K562 (cell line): ENCODE data around the gene ARV1. TPM values are rescaled to one million over a fixed set of nuclear protein-coding genes. Genes with fewer than 3 reads are reported as not detected.
A peak's percentile ranks its signal among the peaks of the same experiment; 100 is the strongest.

Experiments
- ATAC-seq: fragments of 200-7000 bp; cut with Tn5 transposase; 3 replicates; pipeline ENCODE4 v1.9.1; 2020; ENCODE audit warnings: moderate library complexity
- BruUV-seq: library from RNA; stranded (reverse); fragments of 400-500 nt; replicated peaks from 2 replicates; lab custom pipeline; 2021; lab: Mats Ljungman, UMichigan
- CTCF ChIA-PET: fragments of 300-600 bp; formaldehyde crosslinking; extraction: SDS; loops from one replicate; lab custom pipeline; 2021; ENCODE audit warnings: low intra/inter-chr PET ratio; lab: Yijun Ruan, JAX
- POLR2A ChIA-PET: fragments of 300-600, 350-650 bp; sonication (Branson Sonifier 250); formaldehyde crosslinking; extraction: SDS; loops from one replicate; lab custom pipeline; 2021; ENCODE audit warnings: antibody characterized with exemption, inconsistent platforms; lab: Yijun Ruan, JAX
- DNase-seq, 4 experiments: peaks; one replicate each; pipeline versions ENCODE4 v3.0.0 to v3.0.0-alpha.2; 2011 to 2018; ENCODE audit warnings: low spot score in 3 of 4, mixed read lengths in 3 of 4; ENCODE audit errors: extremely low read depth in 1 of 4
- FAIRE-seq: peaks from 2 replicates; lab custom pipeline; 2011; peaks lifted over from hg19 to GRCh38; lab: Jason Lieb, UNC
- H2AFZ ChIP-seq: 2 replicates; pipeline ENCODE4 v1.6.0; 2011; ENCODE audit warnings: low read depth, low read length, control low read depth, inconsistent platforms
- H3K27ac ChIP-seq: fragments of 200-600 bp; 3 replicates; pipeline ENCODE4 v1.8.0; 2011; ENCODE audit warnings: low read depth, mild to moderate bottlenecking, control low read depth, inconsistent platforms, low read length, moderate library complexity, mixed read lengths; ENCODE audit errors: extremely low read depth
- H3K27me3 ChIP-seq, 2 experiments: fragments of 300-600 bp in 1 of 2; 2 replicates in 1 of 2; 3 replicates in 1 of 2; pipeline versions ENCODE4 v1.6.0 to v1.8.0; 2011; ENCODE audit warnings: inconsistent platforms in 2 of 2, low read length in 2 of 2, mild to moderate bottlenecking in 1 of 2, mixed read lengths in 1 of 2, moderate library complexity in 1 of 2; ENCODE audit not compliant: control insufficient read depth in 2 of 2, insufficient read depth in 2 of 2
- H3K36me3 ChIP-seq: fragments of 300-600 bp; 3 replicates; pipeline ENCODE4 v1.8.0; 2011; ENCODE audit warnings: mild to moderate bottlenecking, low read length, inconsistent platforms; ENCODE audit not compliant: control insufficient read depth, insufficient read depth
- H3K4me1 ChIP-seq, 2 experiments: fragments of 200-600 bp in 1 of 2; replicated peaks in 1 of 2; 2 replicates in 1 of 2; 3 replicates in 1 of 2; pipeline versions ENCODE4 v1.5.1 to v1.8.0; 2011; ENCODE audit warnings: inconsistent platforms in 2 of 2, low read length in 2 of 2, mild to moderate bottlenecking in 1 of 2, mixed read lengths in 1 of 2, moderate library complexity in 1 of 2; ENCODE audit not compliant: control insufficient read depth in 2 of 2, insufficient read depth in 2 of 2
- H3K4me2 ChIP-seq: 2 replicates; pipeline ENCODE4 v1.6.1; 2011; ENCODE audit warnings: low read length, control low read depth, inconsistent platforms, mixed read lengths; ENCODE audit not compliant: insufficient read depth
- H3K4me3 ChIP-seq: fragments of 200-600 bp; sonication (generic), shearing (Covaris generic); 2 replicates; pipeline ENCODE4 v1.5.1; 2016; ENCODE audit warnings: control low read depth, inconsistent platforms
- H3K79me2 ChIP-seq: fragments of 200-600 bp; 3 replicates; pipeline ENCODE4 v1.8.0; 2011; ENCODE audit warnings: low read length, inconsistent platforms; ENCODE audit not compliant: control insufficient read depth, insufficient read depth
- H3K9ac ChIP-seq, 2 experiments: 2 replicates each; pipeline versions ENCODE4 v1.6.0 to v1.6.1; 2011; ENCODE audit warnings: low read depth in 2 of 2, low read length in 2 of 2, control low read depth in 1 of 2, inconsistent platforms in 1 of 2, mild to moderate bottlenecking in 1 of 2, mixed read lengths in 1 of 2; ENCODE audit not compliant: insufficient read depth in 1 of 2
- H3K9me1 ChIP-seq: one replicate; pipeline ENCODE4 v1.6.0; 2011; ENCODE audit warnings: inconsistent platforms, mild to moderate bottlenecking, low read length, moderate library complexity; ENCODE audit not compliant: control insufficient read depth, insufficient read depth
- H3K9me3 ChIP-seq: replicated peaks from 2 replicates; pipeline ENCODE4 v1.5.1; 2011; ENCODE audit warnings: low read depth, low read length, inconsistent platforms; ENCODE audit not compliant: control insufficient read depth, insufficient read depth
- H4K20me1 ChIP-seq: replicated peaks from 2 replicates; pipeline ENCODE4 v1.6.1; 2011; ENCODE audit warnings: low read length, inconsistent platforms, mixed read lengths; ENCODE audit not compliant: control insufficient read depth, insufficient read depth
- DPF2 ChIP-seq: fragments of 450-650 bp; IDR thresholded peaks from 2 replicates; pipeline ENCODE4 v1.6.1; 2016
- EZH2 ChIP-seq: IDR thresholded peaks from 2 replicates; pipeline ENCODE4 v1.6.1; 2012; ENCODE audit warnings: low read depth, mild to moderate bottlenecking, inconsistent platforms, low read length, borderline replicate concordance
- FOXA3 ChIP-seq, 2 experiments: fragments of 450-650 bp in 1 of 2; sonication (generic) in 1 of 2; formaldehyde crosslinking; IDR thresholded peaks in 1 of 2; conservative IDR thresholded peaks in 1 of 2; 2 replicates each; pipeline versions ENCODE4 v1.4.0 to v1.8.0; 2020 to 2022; ENCODE audit warnings: mild to moderate bottlenecking in 2 of 2, missing genetic modification reagents in 1 of 2
- NR0B1 ChIP-seq: fragments of 450-650 bp; IDR thresholded peaks from one replicate; pipeline ENCODE4 v1.6.1; 2018; ENCODE audit warnings: mild to moderate bottlenecking, moderate library complexity; ENCODE audit not compliant: partially characterized antibody
- RBM39 ChIP-seq: fragments of 200-400 bp; formaldehyde crosslinking; optimal IDR thresholded peaks from 2 replicates; pipeline ENCODE3; 2018; ENCODE audit warnings: low read depth, low read length
- TCF3 ChIP-seq: sonication (generic); formaldehyde crosslinking; IDR thresholded peaks from 2 replicates; pipeline ENCODE4 v1.4.0; 2020; ENCODE audit warnings: mild to moderate bottlenecking, missing genetic modification reagents
- TFAM ChIP-seq: fragments of 250-450 bp; sonication (Bioruptor Pico); conservative IDR thresholded peaks from 2 replicates; pipeline ENCODE4 v1.5.0; 2021; ENCODE audit warnings: mild to moderate bottlenecking, moderate library complexity
- ZNF639 ChIP-seq, 2 experiments: fragments of 200-800 bp in 1 of 2; sonication (Bioruptor generic) in 1 of 2; sonication (generic) in 1 of 2; formaldehyde crosslinking in 1 of 2; IDR thresholded peaks in 1 of 2; conservative IDR thresholded peaks in 1 of 2; 2 replicates each; pipeline versions ENCODE4 v1.5.0 to v1.6.1; 2016 to 2020; ENCODE audit warnings: missing compliant biosample characterization in 1 of 2, missing genetic modification characterization in 1 of 2, missing genetic modification reagents in 1 of 2
- WGBS: fragments of 100-300 bp; shearing (Covaris generic); methylation state at CpG from one replicate; pipeline ENCODE4 v1.1.6; 2016; ENCODE audit warnings: low coverage, mixed read lengths; ENCODE audit not compliant: insufficient coverage; ENCODE audit errors: missing lambda C conversion rate; 5-methylcytosine and 5-hydroxymethylcytosine counted together
- in situ Hi-C: fragments of 300-500 bp; cut with MboI; formaldehyde crosslinking; loops from 4 replicates; pipeline ENCODE4 v1.15.0; 2018; ENCODE audit warnings: inconsistent platforms, mixed read lengths
- intact Hi-C: fragments of 100-400 bp; cut with micrococcal nuclease; formaldehyde crosslinking; loops from 2 replicates; pipeline ENCODE4 v1.14.2; 2022
- polyA plus RNA-seq, 8 experiments: library from polyadenylated mRNA; depleted of rRNA in 4 of 8; stranded (reverse) in 5 of 8; unstranded in 3 of 8; fragments of >200 nt; fragmentation: Nextera tagmentation in 2 of 8; fragmentation: Illumina TruSeq in 1 of 8; extraction: Ambion mirVana in 2 of 8; extraction: Trizol in 1 of 8; gene quantifications; 2 replicates each; pipeline versions ENCODE4 v1.2.1 to v1.2.3, GENCODE V29; 2011 to 2014; ENCODE audit warnings: inconsistent platforms in 1 of 8, missing spikeins in 1 of 8
- total RNA-seq, 7 experiments: library from RNA; depleted of rRNA in 6 of 7; stranded (reverse); fragments of >200 nt in 6 of 7; fragmentation: Illumina TruSeq in 2 of 7; extraction: Trizol in 2 of 7; gene quantifications; 2 replicates each; pipeline versions ENCODE4 v1.2.1 to v1.2.3, GENCODE V29; 2011 to 2021; ENCODE audit warnings: low replicate concordance in 1 of 7

Gene ARV1
- total and polyA plus RNA-seq, 9 of the 15 experiments (the other 6 are each of a cell fraction or from before 2014, with no cell fraction given): 54.8 to 139 (median 74.0) TPM

- no peak for TF ChIP-seq TFAM (CRISPR knock-in tag)
- TF ChIP-seq FOXA3 (CRISPR knock-in tag; conservative IDR thresholded peaks at IDR 0.05 in 1 of 2, IDR thresholded peaks at IDR 0.05 in 1 of 2): peak in 1 of 2 experiments; percentile 69; a peak in 2 of 4 replicates
- TF ChIP-seq TCF3 (CRISPR knock-in tag): no peak
- Histone ChIP-seq H3K4me1 (no peaks in the 10 kb centered on the region), H3K9ac (no peak overlapping the region), H3K9me1 (no peaks in the 10 kb centered on the region), H4K20me1 (no peaks in the 10 kb centered on the region), H3K79me2 (no peaks in the 10 kb centered on the region), H3K4me2 (no peak overlapping the region), H2AFZ (no peak overlapping the region), H3K9me3 (no peaks in the 10 kb centered on the region), H3K27ac (no peak overlapping the region), H3K27me3 (no peaks in the 10 kb centered on the region), H3K4me3 (no peak overlapping the region), H3K36me3 (no peaks in the 10 kb centered on the region)
- no TSS peak for BruUV-seq
- FAIRE-seq: no peak
- ChIA-PET POLR2A (interaction anchor here (0.6 to 1.8 kb wide), 3 partner anchors 10 to 742 kb away, joined by 3 to 9 read pairs (median 3); no protein-coding TSS in a partner anchor), CTCF (no interaction called here)
- 13% methylated on average over 5 of the region's 5 CpGs for WGBS
- no peak for DNase-seq
- no peak for ATAC-seq
- intact Hi-C loops: no loop called here
- in situ Hi-C loops: no loop called here
Observed at GRCh38 chr1:230966358-230966873, 12.5 kb upstream of the ARV1 start.

- intact Hi-C loops: no loop called here
- TF ChIP-seq EZH2 (no peak), NR0B1 (no peak), RBM39 (no peak), ZNF639 (CRISPR knock-in tag; conservative IDR thresholded peaks at IDR 0.05 in 1 of 2, IDR thresholded peaks at IDR 0.05 in 1 of 2) (no peak), DPF2 (no peak)
- TF ChIP-seq, all 486 proteins: peak for 0
- FAIRE-seq: no peak
Observed at GRCh38 chr1:230970432-230970831, 8.5 kb upstream of the ARV1 start.

More at GRCh38 chr1:230970432-230970831, 8.5 kb upstream of the ARV1 start:
- Histone ChIP-seq H4K20me1 (peaks cover 5% of the 10 kb centered on the region), H3K36me3 (no peaks in the 10 kb centered on the region; the same call in 2 of the 3 replicates), H3K27me3 (no peaks in the 10 kb centered on the region), H3K79me2 (no peaks in the 10 kb centered on the region), H3K4me3 (no peak overlapping the region), H3K4me2 (no peak overlapping the region), H2AFZ (no peak overlapping the region), H3K27ac (no peak overlapping the region), H3K9me3 (no peaks in the 10 kb centered on the region; the same call in 1 of the 2 replicates), H3K9me1 (no peaks in the 10 kb centered on the region), H3K4me1 (no peaks in the 10 kb centered on the region), H3K9ac (no peak overlapping the region)
- no TSS peak for BruUV-seq
- in situ Hi-C loops: no loop called here
- ChIA-PET CTCF (no interaction called here), POLR2A (interaction anchor here (0.6 to 0.9 kb wide), 2 partner anchors 36 to 895 kb away, joined by 3 read pairs; no protein-coding TSS in a partner anchor)
- 59% methylated on average over 5 of the region's 5 CpGs for whole genome bisulfite sequencing
- ATAC-seq (no peak), DNase-seq (no peak)
